H1 (cell line): ENCODE results near the gene CTSC. TPM values are rescaled to one million over a fixed set of nuclear protein-coding genes. Genes with fewer than 3 reads are reported as not detected.

Experiments used
- CEBPB ChIP-seq: IDR thresholded peaks from 2 replicates; pipeline ENCODE4 v1.6.1; 2012; ENCODE audit warnings: low read depth, low read length
- GTF2F1 ChIP-seq: IDR thresholded peaks from 2 replicates; pipeline ENCODE4 v1.6.1; 2012; ENCODE audit warnings: low read depth, low read length, improper control_type of control experiment, borderline replicate concordance
- JUN ChIP-seq: IDR thresholded peaks from 2 replicates; pipeline ENCODE4 v1.6.1; 2011; ENCODE audit warnings: low read depth, mild to moderate bottlenecking, improper control_type of control experiment, low read length
- KDM5A ChIP-seq: fragments of 200-600 bp; IDR thresholded peaks from 2 replicates; pipeline ENCODE4 v1.7.1; 2012; ENCODE audit warnings: mild to moderate bottlenecking, low read length, inconsistent platforms, mixed read lengths
- NANOG ChIP-seq: IDR thresholded peaks from 2 replicates; pipeline ENCODE4 v1.6.1; 2011; ENCODE audit warnings: low read length, low read depth, mild to moderate bottlenecking, inconsistent platforms; ENCODE audit not compliant: insufficient read depth, poor library complexity, severe bottlenecking
- PHF8 ChIP-seq: fragments of 200-600 bp; sonication (generic); conservative IDR thresholded peaks from 2 replicates; pipeline ENCODE4 v1.7.1; 2012; ENCODE audit warnings: low read depth, mild to moderate bottlenecking, inconsistent platforms, low read length, moderate library complexity
- POU5F1 ChIP-seq: IDR thresholded peaks from 2 replicates; pipeline ENCODE4 v1.6.1; 2011; ENCODE audit warnings: low read depth, mild to moderate bottlenecking, low read length, moderate library complexity
- RFX5 ChIP-seq: IDR thresholded peaks from 2 replicates; pipeline ENCODE4 v1.6.1; 2011; ENCODE audit warnings: low read depth, low read length, improper control_type of control experiment, borderline replicate concordance
- RXRA ChIP-seq: IDR thresholded peaks from 2 replicates; pipeline ENCODE4 v1.6.1; 2011; ENCODE audit warnings: low read depth, mild to moderate bottlenecking, low read length, moderate library complexity; ENCODE audit not compliant: insufficient read depth
- SIN3A ChIP-seq, 2 experiments: IDR thresholded peaks in 1 of 2; conservative IDR thresholded peaks in 1 of 2; 2 replicates each; pipeline ENCODE4 v1.6.1; 2011 to 2012; ENCODE audit warnings: low read length in 2 of 2, improper control_type of control experiment in 1 of 2, low read depth in 1 of 2, mild to moderate bottlenecking in 1 of 2
- SIRT6 ChIP-seq: IDR thresholded peaks from one replicate; pipeline ENCODE4 v1.7.1; 2012; ENCODE audit warnings: low read length, inconsistent platforms
- SP2 ChIP-seq: IDR thresholded peaks from 2 replicates; pipeline ENCODE4 v1.6.1; 2012; ENCODE audit warnings: mild to moderate bottlenecking, low read length, inconsistent platforms
- TAF7 ChIP-seq: optimal IDR thresholded peaks from 2 replicates; pipeline ENCODE3; 2011; ENCODE audit warnings: low read depth, mild to moderate bottlenecking, inconsistent platforms, low read length, moderate library complexity, borderline replicate concordance
- TEAD4 ChIP-seq: IDR thresholded peaks from 2 replicates; pipeline ENCODE4 v1.6.1; 2012; ENCODE audit warnings: low read depth, low read length, inconsistent platforms, mixed read lengths
- USF2 ChIP-seq: IDR thresholded peaks from 2 replicates; pipeline ENCODE4 v1.6.1; 2011; ENCODE audit warnings: low read length, improper control_type of control experiment
- polyA plus RNA-seq, 7 experiments: library from polyadenylated mRNA; depleted of rRNA in 3 of 7; stranded (reverse) in 5 of 7; unstranded in 2 of 7; fragments of >200 nt in 5 of 7; fragments of 200-250 nt in 2 of 7; gene quantifications; 1 replicate in 5 of 7; 2 replicates in 1 of 7; 4 replicates in 1 of 7; pipeline versions ENCODE4 v1.2.1 to v1.2.3, GENCODE V29; 2011 to 2013; ENCODE audit warnings: missing spikeins in 2 of 7, mixed read lengths in 2 of 7
- total RNA-seq: library from RNA; stranded (reverse); fragmentation: NEBNext Ultra II Directional; extraction: Animal tissue kit (Norgen Biotek cat#: 25700); gene quantifications from 2 replicates; pipeline ENCODE4 v1.2.1, GENCODE V29; 2021
- TF ChIP-seq, protein P1 (sequence below), 3 experiments: IDR thresholded peaks; 1 replicate in 2 of 3; 2 replicates in 1 of 3; pipeline versions ENCODE4 v1.5.1 to v1.6.1; 2011; ENCODE audit warnings: low read length in 3 of 3, mild to moderate bottlenecking in 3 of 3, inconsistent platforms in 2 of 3, low read depth in 1 of 3, moderate library complexity in 1 of 3; ENCODE audit not compliant: insufficient read depth in 1 of 3; ENCODE audit errors: control extremely low read depth in 1 of 3

The CTSC gene
- total and polyA plus RNA-seq, 2 of the 8 experiments (the other 6 are each of a cell fraction or from before 2014, with no cell fraction given), result 347 to 369 TPM

GRCh38 chr11:88307749-88308425 is 29.6 kb downstream of the CTSC start (continued):
- no peak for TF ChIP-seq SP2
- no peak for TF ChIP-seq RFX5
- TF ChIP-seq PHF8, result no peak
- TF ChIP-seq CEBPB, result no peak
- 0 out of 2 replicates have a peak, but pooled peaks have one; percentile 43 for TF ChIP-seq POU5F1
- TF ChIP-seq TAF7, result peak; percentile 53
- 0 out of 2 replicates have a peak, but pooled peaks have one; percentile 26 for TF ChIP-seq TEAD4
- no peak for TF ChIP-seq JUN
- no peak for TF ChIP-seq GTF2F1
- TF ChIP-seq, protein P1, sequence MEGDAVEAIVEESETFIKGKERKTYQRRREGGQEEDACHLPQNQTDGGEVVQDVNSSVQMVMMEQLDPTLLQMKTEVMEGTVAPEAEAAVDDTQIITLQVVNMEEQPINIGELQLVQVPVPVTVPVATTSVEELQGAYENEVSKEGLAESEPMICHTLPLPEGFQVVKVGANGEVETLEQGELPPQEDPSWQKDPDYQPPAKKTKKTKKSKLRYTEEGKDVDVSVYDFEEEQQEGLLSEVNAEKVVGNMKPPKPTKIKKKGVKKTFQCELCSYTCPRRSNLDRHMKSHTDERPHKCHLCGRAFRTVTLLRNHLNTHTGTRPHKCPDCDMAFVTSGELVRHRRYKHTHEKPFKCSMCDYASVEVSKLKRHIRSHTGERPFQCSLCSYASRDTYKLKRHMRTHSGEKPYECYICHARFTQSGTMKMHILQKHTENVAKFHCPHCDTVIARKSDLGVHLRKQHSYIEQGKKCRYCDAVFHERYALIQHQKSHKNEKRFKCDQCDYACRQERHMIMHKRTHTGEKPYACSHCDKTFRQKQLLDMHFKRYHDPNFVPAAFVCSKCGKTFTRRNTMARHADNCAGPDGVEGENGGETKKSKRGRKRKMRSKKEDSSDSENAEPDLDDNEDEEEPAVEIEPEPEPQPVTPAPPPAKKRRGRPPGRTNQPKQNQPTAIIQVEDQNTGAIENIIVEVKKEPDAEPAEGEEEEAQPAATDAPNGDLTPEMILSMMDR (IDR thresholded peaks at IDR 0.05; ENCODE audit: control extremely low read depth in 1 of 3, insufficient read depth in 1 of 3, low read depth in 1 of 3, low read length in 3 of 3), result no peak
- TF ChIP-seq USF2, result no peak
- no peak for TF ChIP-seq RXRA
- TF ChIP-seq KDM5A, result no peak
- TF ChIP-seq NANOG, result no peak
- TF ChIP-seq SIRT6, result no peak
- no peak for TF ChIP-seq SIN3A (conservative IDR thresholded peaks at IDR 0.05 in 1 of 2, IDR thresholded peaks at IDR 0.05 in 1 of 2; ENCODE audit: low read depth in 1 of 2, low read length in 2 of 2)
